ACC112 (cell line): ENCODE results near the gene CCNH.

ENCODE experiments used
- H2AFZ ChIP-seq: fragments of 200-600 bp; sonication (generic); one replicate; pipeline ENCODE4 v1.6.0; 2017; ENCODE audit warnings: antibody characterized with exemption, low read length; ENCODE audit not compliant: unreplicated experiment
- H3K27ac ChIP-seq: fragments of 200-600 bp; sonication (generic); 2 replicates; pipeline ENCODE4 v1.5.1; 2014; ENCODE audit warnings: low read depth, mild to moderate bottlenecking, antibody characterized with exemption, low read length, moderate library complexity
- H3K27me3 ChIP-seq: fragments of 200-600 bp; sonication (generic); 2 replicates; pipeline ENCODE4 v1.6.1; 2014; ENCODE audit warnings: mild to moderate bottlenecking, antibody characterized with exemption, low read length, moderate library complexity, mixed read lengths; ENCODE audit not compliant: insufficient read depth
- H3K36me3 ChIP-seq: fragments of 200-600 bp; sonication (generic); 2 replicates; pipeline ENCODE4 v1.6.1; 2016; ENCODE audit warnings: mild to moderate bottlenecking, antibody characterized with exemption, low read length, moderate library complexity, mixed read lengths; ENCODE audit not compliant: insufficient read depth
- H3K4me1 ChIP-seq: fragments of 200-600 bp; sonication (generic); one replicate; pipeline ENCODE4 v1.6.1; 2016; ENCODE audit warnings: low read length, mixed read lengths; ENCODE audit not compliant: insufficient read depth, unreplicated experiment, control insufficient read depth
- H3K4me3 ChIP-seq: fragments of 200-600 bp; sonication (generic); 2 replicates; pipeline ENCODE4 v1.5.1; 2014; ENCODE audit warnings: mild to moderate bottlenecking, low read depth, low read length
- H3K79me2 ChIP-seq: fragments of 200-600 bp; sonication (generic); one replicate; pipeline ENCODE4 v1.6.0; 2016; ENCODE audit warnings: low read length; ENCODE audit not compliant: control insufficient read depth, unreplicated experiment, insufficient read depth

Gene CCNH

GRCh38 chr5:87390576-87391199, 22.0 kb downstream of the CCNH start:
- H2AFZ ChIP-seq: no peak overlapping the region
- no peaks in the 10 kb centered on the region for H3K27me3 ChIP-seq
- H3K79me2 ChIP-seq: peaks cover 28% of the 10 kb centered on the region
- H3K4me3 ChIP-seq: no peak overlapping the region
- H3K27ac ChIP-seq: peak overlapping the region; percentile 98; the same call in 1 of the 2 replicates
- peaks cover 62% of the 10 kb centered on the region for H3K36me3 ChIP-seq
- H3K4me1 ChIP-seq: peaks cover 54% of the 10 kb centered on the region

DNA sequence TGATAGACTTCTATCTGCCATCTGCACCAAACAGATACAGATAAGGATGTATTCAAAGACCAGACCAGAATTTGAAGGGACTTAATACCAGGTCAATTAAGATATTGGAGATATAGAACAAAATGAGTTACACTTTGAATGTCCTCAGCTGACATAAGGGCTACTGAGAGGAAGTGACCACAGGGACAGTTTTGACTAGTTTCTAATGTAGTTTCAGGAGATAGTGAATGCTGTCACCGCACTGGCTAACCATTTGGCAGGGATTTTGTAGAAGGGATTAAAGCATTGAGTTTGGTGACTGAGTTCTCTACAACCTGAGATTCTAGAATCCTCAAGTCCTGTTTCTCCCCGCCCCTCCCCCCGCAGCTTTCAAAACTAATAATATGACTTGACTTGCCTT, 22.7 kb downstream of the CCNH start:
- peaks cover 23% of the 10 kb centered on the region for H3K79me2 ChIP-seq
- no peaks in the 10 kb centered on the region for H3K27me3 ChIP-seq
- no peak overlapping the region for H3K4me3 ChIP-seq
- no peak overlapping the region for H2AFZ ChIP-seq
- peak overlapping the region; percentile 3; the same call in 1 of the 2 replicates for H3K27ac ChIP-seq
- H3K4me1 ChIP-seq: peaks cover 48% of the 10 kb centered on the region
- H3K36me3 ChIP-seq: peaks cover 63% of the 10 kb centered on the region

- peaks cover 59% of the 10 kb centered on the region for H3K36me3 ChIP-seq
- peaks cover 23% of the 10 kb centered on the region for H3K79me2 ChIP-seq
- no peaks in the 10 kb centered on the region for H3K27me3 ChIP-seq
- peaks cover 42% of the 10 kb centered on the region for H3K4me1 ChIP-seq
- no peak overlapping the region for H2AFZ ChIP-seq
- H3K27ac ChIP-seq: peak overlapping the region; percentile 3; the same call in 1 of the 2 replicates
- H3K4me3 ChIP-seq: no peak overlapping the region
These were observed 23.3 kb downstream of the CCNH start for GRCh38 chr5:87389296-87390034.

GRCh38 chr5:87388129-87388528, 24.6 kb downstream of the CCNH start:
- peaks cover 63% of the 10 kb centered on the region for H3K36me3 ChIP-seq
- peaks cover 32% of the 10 kb centered on the region for H3K4me1 ChIP-seq
- no peak overlapping the region for H2AFZ ChIP-seq
- no peaks in the 10 kb centered on the region for H3K27me3 ChIP-seq
- no peak overlapping the region for H3K27ac ChIP-seq
- H3K4me3 ChIP-seq: no peak overlapping the region
- peaks cover 23% of the 10 kb centered on the region for H3K79me2 ChIP-seq

GRCh38 chr5:87385802-87386201, 26.9 kb downstream of the CCNH start:
- Histone ChIP-seq H3K36me3 (peaks cover 55% of the 10 kb centered on the region), H2AFZ (no peak overlapping the region), H3K79me2 (peaks cover 10% of the 10 kb centered on the region), H3K27me3 (no peaks in the 10 kb centered on the region), H3K27ac (no peak overlapping the region), H3K4me3 (no peak overlapping the region), H3K4me1 (peaks cover 14% of the 10 kb centered on the region)

DNA sequence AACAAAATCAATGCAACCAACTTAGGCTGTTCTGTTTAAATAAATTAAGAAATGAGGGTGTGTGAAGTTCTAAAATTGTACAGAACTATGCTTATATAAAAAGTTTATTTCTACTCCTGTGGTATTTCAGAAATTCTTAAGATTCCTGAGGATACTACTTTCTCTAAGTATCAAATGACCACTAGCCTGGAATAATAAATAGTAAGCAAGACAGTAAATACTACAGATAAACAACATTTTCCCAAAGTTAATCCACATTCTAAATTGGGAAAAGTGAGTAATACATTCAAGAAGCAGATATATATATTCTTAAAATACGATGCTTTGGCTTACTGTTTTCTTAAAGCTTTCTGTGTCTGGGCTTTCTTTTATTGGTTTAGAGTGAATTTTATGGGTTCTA, 29.5 kb downstream of the CCNH start:
- Histone ChIP-seq H3K4me3 (no peak overlapping the region), H3K36me3 (peaks cover 62% of the 10 kb centered on the region), H3K27me3 (no peaks in the 10 kb centered on the region), H3K27ac (0 out of 2 replicates have a peak overlapping the region, but pooled peaks have one; percentile 22), H3K4me1 (peaks cover 12% of the 10 kb centered on the region), H3K79me2 (peaks cover 2% of the 10 kb centered on the region), H2AFZ (no peak overlapping the region)

DNA sequence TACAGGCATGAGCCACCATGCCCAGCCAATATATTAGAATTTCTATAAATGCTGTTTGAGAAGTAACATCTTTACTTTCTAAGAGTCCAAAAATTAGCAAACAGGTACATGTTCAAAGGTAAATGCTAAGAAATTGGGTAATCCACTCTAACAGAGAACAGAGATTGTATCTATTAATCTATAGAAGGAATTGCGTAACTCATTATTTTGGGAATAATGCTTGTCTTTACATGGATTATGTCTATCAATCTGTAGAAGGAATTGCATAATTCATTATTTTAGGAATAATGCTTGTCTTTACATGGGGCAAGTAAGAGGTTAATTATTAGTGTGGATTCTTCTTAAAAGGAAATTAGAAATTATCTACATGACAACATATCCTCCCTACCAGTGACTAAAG, 30.5 kb downstream of the CCNH start:
- Histone ChIP-seq H3K4me3 (no peak overlapping the region), H3K79me2 (no peaks in the 10 kb centered on the region), H2AFZ (no peak overlapping the region), H3K27ac (no peak overlapping the region), H3K4me1 (peaks cover 12% of the 10 kb centered on the region), H3K27me3 (no peaks in the 10 kb centered on the region), H3K36me3 (peaks cover 60% of the 10 kb centered on the region)

DNA sequence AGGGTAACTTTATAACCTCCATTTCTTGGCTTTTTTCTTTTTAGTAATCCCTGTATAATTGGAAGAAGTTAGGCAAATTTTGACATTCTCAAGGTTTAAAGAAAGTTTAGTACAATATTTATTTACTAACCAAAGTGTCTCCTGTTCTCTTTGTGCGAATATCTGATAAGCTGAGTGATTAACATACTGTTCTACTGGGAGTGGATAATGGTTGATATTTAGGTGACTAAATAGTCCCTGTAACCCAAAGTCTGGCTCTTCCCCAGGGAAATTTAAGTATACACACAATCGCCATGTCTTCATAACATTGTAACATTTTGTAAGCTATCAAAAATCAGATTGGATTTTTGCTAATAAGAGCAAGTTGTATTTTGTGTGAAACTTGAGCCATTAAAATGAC, 40.0 kb downstream of the CCNH start:
- no peaks in the 10 kb centered on the region for H3K27me3 ChIP-seq
- no peak overlapping the region for H2AFZ ChIP-seq
- no peak overlapping the region for H3K27ac ChIP-seq
- no peaks in the 10 kb centered on the region for H3K4me1 ChIP-seq
- H3K4me3 ChIP-seq: no peak overlapping the region
- H3K36me3 ChIP-seq: peaks cover 22% of the 10 kb centered on the region
- no peaks in the 10 kb centered on the region for H3K79me2 ChIP-seq

- no peak overlapping the region for H2AFZ ChIP-seq
- no peak overlapping the region for H3K4me3 ChIP-seq
- H3K27me3 ChIP-seq: no peaks in the 10 kb centered on the region
- peaks cover 7% of the 10 kb centered on the region for H3K36me3 ChIP-seq
- H3K27ac ChIP-seq: no peak overlapping the region
- no peaks in the 10 kb centered on the region for H3K4me1 ChIP-seq
- no peaks in the 10 kb centered on the region for H3K79me2 ChIP-seq
These were observed 43.3 kb downstream of the CCNH start for GRCh38 chr5:87369431-87369830.

GRCh38 chr5:87368601-87369000, 44.1 kb downstream of the CCNH start:
- Histone ChIP-seq H3K4me1 (no peaks in the 10 kb centered on the region), H2AFZ (no peak overlapping the region), H3K27ac (no peak overlapping the region), H3K4me3 (no peak overlapping the region), H3K27me3 (no peaks in the 10 kb centered on the region), H3K79me2 (no peaks in the 10 kb centered on the region), H3K36me3 (peaks cover 7% of the 10 kb centered on the region)

- H3K27ac ChIP-seq: no peak overlapping the region
- no peaks in the 10 kb centered on the region for H3K79me2 ChIP-seq
- H3K36me3 ChIP-seq: peaks cover 7% of the 10 kb centered on the region
- no peak overlapping the region for H3K4me3 ChIP-seq
- H3K27me3 ChIP-seq: no peaks in the 10 kb centered on the region
- H2AFZ ChIP-seq: no peak overlapping the region
- no peaks in the 10 kb centered on the region for H3K4me1 ChIP-seq
These were observed 45.5 kb downstream of the CCNH start for GRCh38 chr5:87367243-87367642.
